GM06990 (cell line): ENCODE measurements around the gene HMCN1.

Experiments
- DNase-seq: peaks from one replicate; pipeline ENCODE4 v3.0.0-alpha.2; 2011; ENCODE audit not compliant: insufficient read length; ENCODE audit errors: extremely low read depth
- H3K27me3 ChIP-seq: replicated peaks from 2 replicates; pipeline ENCODE4 v1.6.0; 2011; ENCODE audit warnings: low read length; ENCODE audit not compliant: control insufficient read depth, insufficient read depth
- H3K36me3 ChIP-seq: 2 replicates; pipeline ENCODE4 v1.5.1; 2011; ENCODE audit warnings: low read length; ENCODE audit not compliant: control insufficient read depth, insufficient read depth
- H3K4me3 ChIP-seq: replicated peaks from 2 replicates; pipeline ENCODE4 v1.5.1; 2011; ENCODE audit warnings: low read depth, mild to moderate bottlenecking, control low read depth, low read length
- CTCF ChIP-seq: IDR thresholded peaks from 2 replicates; pipeline ENCODE4 v1.5.1; 2011; ENCODE audit warnings: low read length, control low read depth, mild to moderate bottlenecking, inconsistent platforms; ENCODE audit not compliant: insufficient read depth, poor library complexity, severe bottlenecking

HMCN1 gene

DNA sequence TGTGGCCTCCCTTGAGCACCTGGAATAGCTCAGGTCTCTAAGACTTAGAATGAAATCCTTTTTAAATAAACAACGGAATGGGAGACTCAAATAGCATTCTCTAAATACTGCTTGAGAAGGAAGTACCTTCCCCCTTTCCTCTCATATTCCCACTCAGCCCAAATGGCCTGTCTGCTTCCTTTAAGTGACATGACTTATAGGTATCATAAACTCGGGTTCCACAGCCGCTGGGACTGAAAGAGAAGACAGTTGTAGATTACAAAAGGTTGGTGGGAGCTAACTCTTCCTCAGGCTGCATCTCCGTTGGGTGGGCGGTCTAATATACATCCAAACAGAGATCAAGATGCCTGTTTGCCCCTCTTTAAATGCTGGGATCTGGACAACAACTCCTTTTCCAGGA, 1.2 kb upstream of the HMCN1 start:
- no peaks in the 10 kb centered on the region for H3K36me3 ChIP-seq
- H3K4me3 ChIP-seq: no peak overlapping the region
- TF ChIP-seq CTCF: no peak
- no peak for DNase-seq
- no peaks in the 10 kb centered on the region; the same call in 1 of the 2 replicates for H3K27me3 ChIP-seq

- no peak for DNase-seq
- Histone ChIP-seq H3K36me3 (no peaks in the 10 kb centered on the region), H3K4me3 (peak overlapping the region; percentile 3; the same call in 1 of the 2 replicates), H3K27me3 (no peaks in the 10 kb centered on the region; the same call in 1 of the 2 replicates)
- no peak for TF ChIP-seq CTCF
These were observed 924 bp downstream of the HMCN1 start for GRCh38 chr1:185734929-185735700.

DNA sequence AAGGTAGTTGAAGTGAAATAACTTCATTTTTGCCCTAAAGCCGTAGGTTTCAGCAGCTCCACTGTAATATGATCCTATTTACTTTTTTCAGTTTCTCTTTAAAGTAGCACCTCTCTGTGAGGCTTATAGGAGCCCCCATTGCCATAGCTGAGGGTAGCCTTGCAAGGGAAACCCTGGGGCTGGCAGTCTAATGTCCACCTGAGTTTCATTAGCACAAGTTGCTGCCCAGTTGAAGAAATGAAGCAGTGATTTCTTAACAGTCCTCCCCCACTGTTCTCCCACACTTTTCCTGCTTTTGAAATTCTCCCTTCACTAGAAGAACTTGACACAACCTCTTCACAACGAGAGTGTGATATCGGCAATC, 1.5 kb downstream of the HMCN1 start:
- Histone ChIP-seq H3K4me3 (peak overlapping the region; percentile 3; the same call in 1 of the 2 replicates), H3K27me3 (no peaks in the 10 kb centered on the region; the same call in 1 of the 2 replicates), H3K36me3 (no peaks in the 10 kb centered on the region)
- TF ChIP-seq CTCF: no peak
- no peak for DNase-seq

DNA sequence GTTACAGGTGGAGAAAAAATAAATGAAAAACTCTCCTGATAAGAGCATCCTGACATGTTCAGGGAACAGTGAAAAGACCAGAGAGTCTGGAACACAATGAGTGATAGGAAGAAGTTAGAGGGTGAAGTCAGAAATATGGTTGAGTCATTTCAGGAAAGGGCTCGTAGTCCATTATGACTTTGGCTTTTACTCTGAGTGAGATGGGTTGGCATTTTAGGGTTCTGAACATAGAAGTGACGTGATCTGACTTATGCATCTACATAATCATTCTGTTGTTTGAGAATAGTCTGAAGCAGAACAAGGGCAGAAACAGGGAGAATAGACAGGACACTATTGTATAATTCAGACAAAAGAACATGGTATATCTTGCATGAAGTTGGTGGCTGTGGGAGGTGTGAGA, 5.8 kb downstream of the HMCN1 start:
- TF ChIP-seq CTCF: no peak
- Histone ChIP-seq H3K36me3 (no peaks in the 10 kb centered on the region), H3K4me3 (no peak overlapping the region), H3K27me3 (no peaks in the 10 kb centered on the region)
- DNase-seq: peak; percentile 17

DNA sequence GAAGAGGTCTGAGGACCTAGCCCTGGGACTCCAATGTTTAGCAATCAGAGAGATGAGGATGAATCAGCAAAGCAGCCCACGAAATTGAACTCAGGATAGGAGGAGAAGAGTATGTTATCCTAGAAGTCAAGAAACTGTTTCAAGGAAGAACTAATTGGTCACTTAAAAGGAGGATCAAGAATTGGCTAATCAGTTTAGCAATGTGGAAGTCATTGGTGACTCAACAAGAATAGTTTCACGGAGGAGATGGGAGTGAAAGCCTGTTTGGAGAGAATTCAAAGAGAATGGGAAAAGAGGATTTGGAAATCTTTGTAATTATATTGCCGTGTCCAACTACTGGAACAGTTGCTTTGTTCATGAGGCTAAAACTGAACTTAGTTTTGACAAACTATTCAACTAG, 7.4 kb downstream of the HMCN1 start:
- no peak for DNase-seq
- Histone ChIP-seq H3K36me3 (no peaks in the 10 kb centered on the region), H3K27me3 (no peaks in the 10 kb centered on the region), H3K4me3 (no peak overlapping the region)
- no peak for TF ChIP-seq CTCF
